Activated gamma-delta T cell (primary cell): ENCODE data around the gene CDC20B.
"Not testable (repeated sequence)": the region's sequence is repeated elsewhere in the genome, so short reads cannot be mapped to it uniquely, and the experiment has no call there.

Source experiments
- DNase-seq: peaks from one replicate; lab custom pipeline; 2025; lab: John Stamatoyannopoulos, UW

Gene CDC20B

GRCh38 chr5:55104036-55104772 lies 68.8 kb downstream of the CDC20B start:
- no peak for DNase-seq

DNA sequence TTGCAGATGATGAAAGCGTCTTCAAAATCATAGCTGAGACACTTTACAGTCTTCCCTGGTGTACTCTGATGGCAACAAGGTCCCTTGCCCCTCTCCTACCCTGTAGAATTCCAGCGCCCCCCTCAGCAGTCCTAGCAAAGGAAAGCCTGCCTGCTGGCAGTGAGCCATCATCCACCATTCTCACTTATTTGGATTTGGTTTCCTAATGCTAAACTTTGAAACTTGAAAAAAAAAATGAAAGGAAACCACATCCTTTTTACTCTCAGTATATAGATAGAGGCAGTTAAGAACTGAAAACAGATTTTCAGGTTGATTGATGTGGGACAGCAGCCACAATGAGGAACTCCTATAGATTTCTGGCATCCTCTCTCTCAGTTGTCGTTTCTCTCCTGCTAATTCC lies 70.6 kb downstream of the CDC20B start, which contains the start of gene GZMA:
Gene GZMA (plus strand): TSS at position 299 of the 400 bp plus-strand sequence. CDS start 37 bp downstream, at position 336.
- DNase-seq, result no peak

DNA sequence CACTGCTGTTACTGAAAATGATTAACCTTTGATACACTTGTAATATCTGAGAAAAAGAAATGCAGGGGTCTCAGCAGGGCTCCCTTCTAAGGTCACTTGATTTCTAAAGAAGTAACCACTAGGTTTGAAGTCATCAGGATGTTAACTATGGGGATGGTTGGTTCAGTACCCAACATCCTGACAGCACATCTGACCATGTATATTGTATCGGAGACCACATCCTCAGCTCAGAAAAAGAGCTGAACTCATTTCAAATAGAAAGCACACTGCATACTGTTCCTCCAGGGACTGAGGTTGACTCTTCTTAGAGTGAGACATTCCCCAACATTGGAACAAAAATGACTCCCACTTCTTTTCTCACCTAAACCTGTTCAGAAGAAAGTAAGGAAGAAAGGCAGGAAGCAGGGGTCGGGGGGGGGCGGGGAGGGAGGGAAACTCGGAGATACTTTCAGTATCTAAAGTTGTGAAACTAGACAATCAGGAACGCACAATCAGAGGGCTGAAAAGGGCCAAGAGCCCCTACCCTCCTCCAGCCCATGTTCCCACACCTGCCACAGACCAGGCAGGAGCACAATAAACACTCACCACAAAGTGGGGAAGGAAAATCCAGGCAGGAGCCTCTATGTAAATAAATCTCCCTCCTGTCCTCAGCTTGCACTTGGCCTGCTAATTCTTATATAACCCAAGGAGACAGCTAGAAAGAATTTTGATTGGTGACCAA lies 71.3 kb downstream of the CDC20B start:
- DNase-seq, result no peak

GRCh38 chr5:55101148-55101547 lies 71.8 kb downstream of the CDC20B start:
- not testable (repeated sequence) for DNase-seq

DNA sequence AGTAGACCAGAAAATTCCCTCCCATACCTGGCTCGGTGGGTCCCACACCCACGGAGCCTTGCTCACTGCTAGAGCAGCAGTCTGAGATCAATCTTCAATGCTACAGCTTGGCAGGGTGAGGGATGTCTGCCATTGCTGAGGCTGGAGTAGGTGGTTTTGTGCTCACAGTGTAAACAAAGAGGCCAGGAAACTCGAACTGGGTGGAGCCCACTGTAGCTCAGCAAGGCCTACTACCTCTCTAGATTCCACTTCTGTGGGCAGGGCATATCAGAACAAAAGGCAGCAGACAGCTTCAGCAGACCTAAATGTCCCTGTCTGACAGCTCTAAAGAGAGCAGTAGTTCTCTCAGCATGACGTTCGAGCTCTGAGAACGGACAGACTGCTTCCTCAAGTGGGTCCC lies 76.1 kb downstream of the CDC20B start:
- DNase-seq, result no peak

DNA sequence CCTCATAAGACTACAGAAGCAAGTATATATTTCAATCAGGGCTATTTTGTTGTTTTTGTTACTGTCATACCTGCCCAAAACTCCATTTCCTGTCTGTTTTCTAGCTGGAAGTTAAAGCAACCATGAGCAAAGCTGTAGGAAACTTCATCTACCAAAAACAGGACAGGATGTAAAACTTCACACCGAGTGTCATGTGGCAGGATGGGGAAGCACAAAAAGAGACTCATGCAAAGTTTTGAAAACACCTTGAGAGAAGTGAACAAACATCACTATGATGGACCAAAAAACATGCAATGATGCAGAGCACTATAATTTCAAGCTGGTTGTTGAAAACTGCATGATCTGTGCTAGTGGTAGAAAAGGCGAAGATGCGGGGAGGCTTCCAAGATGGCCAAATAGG lies 76.8 kb downstream of the CDC20B start:
- no peak for DNase-seq

- DNase-seq, result not testable (repeated sequence)
Measured at GRCh38 chr5:55091011-55091410, 82.0 kb downstream of the CDC20B start.

DNA sequence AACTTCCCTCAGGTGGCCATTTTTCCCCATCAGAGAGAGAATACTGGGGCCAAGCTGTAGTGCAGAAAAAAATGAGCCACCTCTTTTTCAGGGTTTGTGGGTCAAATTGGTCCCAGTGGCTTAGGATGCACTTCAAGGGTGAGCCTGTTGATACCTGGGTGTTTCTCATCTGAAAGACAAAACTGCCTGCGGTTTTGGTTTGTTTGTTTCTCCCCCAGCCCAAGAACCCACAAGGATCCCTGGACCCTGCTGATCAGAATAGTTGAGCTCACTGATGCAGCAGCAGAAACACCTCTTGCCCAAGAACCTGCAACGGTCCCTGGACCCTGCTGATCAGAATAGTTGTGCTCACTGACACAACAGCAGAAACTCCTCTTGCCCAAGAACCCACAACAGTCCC lies 83.7 kb downstream of the CDC20B start:
- not testable (repeated sequence) for DNase-seq

DNA sequence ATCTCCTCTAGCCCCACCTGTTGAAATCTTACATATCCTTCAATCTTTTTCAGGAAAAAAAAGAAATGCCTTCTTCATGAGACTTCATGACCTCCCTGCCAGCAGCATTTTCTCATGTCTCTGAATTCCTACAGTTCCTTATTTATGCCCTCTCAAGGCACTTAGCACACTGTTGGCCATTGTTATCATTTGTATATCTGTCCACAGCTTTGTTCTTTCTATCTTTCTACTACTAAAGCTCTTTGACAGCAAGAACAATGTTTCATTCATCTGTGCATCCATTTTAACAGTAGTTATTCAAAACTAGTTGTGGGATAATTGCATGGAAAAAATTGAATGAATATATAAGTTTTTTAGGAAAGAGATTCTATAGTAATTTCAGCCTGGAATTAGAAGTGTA lies 91.4 kb downstream of the CDC20B start:
- no peak for DNase-seq

GRCh38 chr5:55073211-55073610 lies 99.8 kb downstream of the CDC20B start:
- no peak for DNase-seq

DNA sequence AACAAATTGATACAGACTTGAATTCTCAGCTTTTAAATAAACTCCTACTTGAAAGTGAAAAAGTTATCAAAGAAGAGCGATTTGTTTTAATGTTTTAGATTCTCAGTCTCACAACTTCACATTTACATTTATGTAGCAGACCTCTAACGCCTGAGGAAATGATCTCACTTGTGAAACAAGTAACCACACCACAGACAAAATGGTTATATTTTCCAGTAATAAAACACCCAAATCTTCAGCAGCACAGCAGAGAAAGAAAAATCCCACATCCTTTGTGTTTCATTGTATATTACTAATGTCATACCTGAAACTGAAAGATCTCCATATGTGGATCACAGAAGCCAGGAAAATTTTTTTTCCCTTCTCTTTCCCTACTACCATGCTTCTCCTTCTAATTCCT lies 100.3 kb downstream of the CDC20B start:
- DNase-seq, result no peak

- no peak for DNase-seq
Measured at GRCh38 chr5:55071413-55071812, 101.6 kb downstream of the CDC20B start.

DNA sequence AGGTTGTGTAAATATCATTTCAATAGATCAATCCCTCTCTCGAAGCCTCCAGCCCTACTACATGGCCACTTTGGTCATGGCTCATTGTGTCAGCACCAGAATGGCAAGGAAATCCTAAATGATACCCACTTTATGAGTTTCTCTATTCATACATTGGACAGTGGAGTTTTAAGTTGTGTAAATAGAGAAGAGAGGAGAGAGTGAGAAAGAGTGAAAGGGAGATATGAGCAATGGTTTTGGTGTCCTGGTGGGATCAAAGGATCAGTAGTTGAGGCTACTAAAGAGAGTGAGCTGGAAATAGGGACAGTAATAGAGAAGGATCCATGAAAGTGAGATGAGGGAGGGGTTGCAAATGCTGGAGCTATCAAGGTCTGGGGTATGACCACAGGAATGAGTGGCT lies 102.0 kb downstream of the CDC20B start:
- DNase-seq, result no peak

GRCh38 chr5:55066277-55066676 lies 106.7 kb downstream of the CDC20B start:
- DNase-seq, result no peak

DNA sequence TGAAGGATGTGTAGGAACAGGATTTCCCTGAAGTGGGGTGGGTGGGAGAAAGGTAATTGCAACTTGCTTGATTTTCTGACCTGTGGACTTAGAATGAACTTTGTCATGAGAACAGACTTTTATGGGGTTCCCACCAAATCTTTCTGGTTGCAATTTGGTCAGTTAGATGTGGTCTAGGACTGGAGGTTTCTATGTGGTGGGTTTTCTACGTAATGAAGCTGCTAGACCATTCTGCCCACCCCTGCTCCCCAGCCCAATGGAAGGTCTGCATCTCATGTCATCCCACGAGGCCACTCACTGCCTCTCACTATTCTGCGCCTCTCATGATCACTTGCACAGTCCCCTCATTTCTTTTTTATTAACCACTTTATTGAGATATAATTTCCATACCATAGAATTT lies 108.5 kb downstream of the CDC20B start:
- DNase-seq, result no peak

DNA sequence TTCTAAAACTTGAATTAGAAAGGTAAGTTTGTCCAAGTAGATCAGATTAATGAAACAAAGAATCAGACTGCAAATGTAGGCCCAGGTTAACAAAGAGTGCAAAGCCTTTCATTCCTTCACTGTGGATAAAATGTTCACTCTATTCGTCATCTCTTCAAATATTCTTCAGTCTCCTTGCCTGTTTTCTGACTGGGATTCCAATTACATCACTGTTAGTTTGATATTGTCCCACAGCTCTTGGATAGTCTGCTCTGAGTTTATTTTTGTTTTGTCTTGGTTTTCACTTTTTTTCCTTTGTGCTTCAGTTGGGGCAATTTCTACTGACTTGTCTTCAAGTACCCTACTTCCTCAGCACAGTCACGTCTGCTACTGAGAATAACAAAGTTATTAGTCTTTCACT lies 109.1 kb downstream of the CDC20B start:
- no peak for DNase-seq

- no peak for DNase-seq
Measured at GRCh38 chr5:55063220-55063863, 109.6 kb downstream of the CDC20B start.
